ENCODE data around the gene KLHL9.

Gene KLHL9

DNA sequence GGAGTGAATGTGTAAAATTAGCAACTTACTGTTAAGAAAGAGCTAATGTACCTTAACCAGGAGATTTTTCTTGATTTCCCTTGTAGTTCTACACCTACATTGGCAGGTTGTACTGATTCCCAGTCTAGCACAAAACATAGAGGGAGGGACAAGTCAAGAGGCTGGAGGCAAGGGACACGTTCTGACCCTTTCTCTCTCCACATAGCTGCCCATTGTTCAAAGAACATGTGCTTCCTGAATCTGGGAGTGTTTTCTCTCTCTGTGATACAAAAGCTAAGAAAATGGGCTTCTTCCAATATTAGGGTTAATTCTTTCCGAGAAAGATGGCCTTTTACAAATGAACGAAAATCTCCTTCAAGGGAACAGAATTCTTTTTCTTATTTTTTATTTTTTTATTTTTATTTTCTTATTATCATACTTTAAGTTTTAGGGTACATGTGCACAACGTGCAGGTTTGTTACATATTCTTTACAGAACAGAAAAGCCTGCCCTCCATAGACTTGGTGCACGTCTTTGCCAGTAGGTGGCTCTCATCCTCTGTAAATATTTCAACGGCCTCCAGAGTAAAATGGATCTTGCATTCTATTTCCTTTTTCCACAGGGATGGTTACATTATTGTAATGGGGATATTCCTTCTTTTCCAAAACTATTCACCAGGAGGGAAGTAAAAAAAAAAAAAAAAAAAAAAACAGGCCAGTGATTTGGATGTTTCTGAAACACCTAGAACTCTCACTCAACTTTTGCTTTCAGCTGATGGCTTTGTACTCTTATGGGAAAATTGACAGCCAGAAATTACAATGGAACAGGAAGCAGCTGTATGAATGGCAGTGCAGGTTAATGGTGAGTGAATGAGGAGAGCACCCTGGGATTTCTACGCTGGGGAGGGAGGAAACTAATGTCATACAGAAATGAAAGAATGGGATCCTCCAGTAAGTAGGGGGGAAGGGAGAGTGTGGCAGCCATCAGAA lies 17.0 kb downstream of the KLHL9 start:
- peak; percentile 50 for FAIRE-seq
- TF ChIP-seq POLR2AphosphoS5 (IDR thresholded peaks at IDR 0.05; ENCODE audit: low read depth, low read length) (no peak), POU2F2 (IDR thresholded peaks at IDR 0.05; ENCODE audit: low read depth, low read length) (no peak)
- DNase-seq (ENCODE audit: insufficient read length, low spot score) = no peak

DNA sequence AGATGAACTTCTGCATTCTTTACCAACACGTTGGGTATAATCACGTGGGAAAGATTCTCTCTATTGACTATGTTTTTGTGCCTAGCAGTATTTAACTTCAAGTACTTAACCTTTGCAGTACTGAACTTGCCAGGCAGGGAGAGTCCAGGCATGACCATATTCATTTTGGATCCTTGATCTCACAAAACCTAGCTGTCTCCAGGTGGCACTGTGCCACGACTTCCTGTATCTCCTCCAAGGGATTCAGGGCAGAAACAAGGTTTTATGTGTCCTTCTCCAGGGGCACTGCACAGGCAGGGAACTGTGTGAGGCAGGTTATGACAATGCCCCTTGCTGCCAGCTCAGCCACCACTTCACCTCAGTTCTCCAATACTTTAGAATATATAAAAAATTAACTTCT lies 18.3 kb downstream of the KLHL9 start:
- DNase-seq (ENCODE audit: insufficient read length, low spot score) (no peak), FAIRE-seq (no peak)
- TF ChIP-seq POLR2AphosphoS5 (IDR thresholded peaks at IDR 0.05; ENCODE audit: low read depth, low read length) = no peak
- no peak for TF ChIP-seq TAF1 (IDR thresholded peaks at IDR 0.05; ENCODE audit: low read depth, low read length)
- TF ChIP-seq POLR2A (IDR thresholded peaks at IDR 0.05; ENCODE audit: low read depth, low read length) = no peak
- TF ChIP-seq POU2F2 (IDR thresholded peaks at IDR 0.05; ENCODE audit: low read depth, low read length) = no peak
- TF ChIP-seq SPI1 (IDR thresholded peaks at IDR 0.05; ENCODE audit: low read depth, low read length) = no peak
- TF ChIP-seq PAX5 (IDR thresholded peaks at IDR 0.05; ENCODE audit: insufficient read depth, low read length, severe bottlenecking) = no peak

DNA sequence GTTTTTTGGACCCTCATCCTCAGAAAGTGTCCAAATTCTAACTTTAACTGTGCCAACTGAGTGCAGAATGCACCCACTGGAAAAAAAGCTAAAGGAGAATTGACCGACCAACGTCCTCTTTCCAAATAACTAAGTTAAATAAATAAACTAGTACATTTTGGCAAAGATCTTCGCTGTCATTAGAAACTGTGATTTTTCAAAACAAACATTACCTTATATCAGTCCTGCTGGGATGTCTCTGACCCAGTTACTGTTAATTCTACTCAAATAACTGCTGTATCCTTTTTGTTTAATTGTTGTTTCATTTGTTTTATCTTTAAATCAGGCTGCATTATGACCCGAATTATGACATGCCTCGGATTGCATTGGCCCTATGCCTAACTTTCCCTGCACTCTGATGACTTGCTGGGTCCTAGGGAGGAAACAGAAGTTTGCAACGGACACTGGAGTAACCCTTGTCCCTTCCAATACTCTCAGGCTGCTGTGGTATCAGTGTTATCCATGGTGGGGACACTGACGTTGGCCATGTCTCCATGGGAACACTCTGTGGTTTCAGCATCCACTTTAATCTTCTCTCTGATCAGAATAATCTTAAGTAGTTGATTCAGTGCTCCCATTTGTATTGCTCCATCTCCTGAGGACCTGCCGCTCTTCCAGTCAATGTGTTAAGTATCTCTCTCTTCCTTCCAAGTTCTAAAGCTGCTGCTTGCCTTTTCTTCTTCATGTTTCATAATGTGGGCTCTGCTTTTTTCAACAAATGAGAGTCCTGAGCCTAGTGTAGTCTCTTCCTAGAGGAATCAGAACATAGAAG lies 19.0 kb downstream of the KLHL9 start:
- no peak for DNase-seq (ENCODE audit: insufficient read length, low spot score)
- no peak for TF ChIP-seq TAF1 (IDR thresholded peaks at IDR 0.05; ENCODE audit: low read depth, low read length)
- no peak for TF ChIP-seq POU2F2 (IDR thresholded peaks at IDR 0.05; ENCODE audit: low read depth, low read length)
- no peak for TF ChIP-seq SPI1 (IDR thresholded peaks at IDR 0.05; ENCODE audit: low read depth, low read length)
- TF ChIP-seq POLR2A (IDR thresholded peaks at IDR 0.05; ENCODE audit: low read depth, low read length) = no peak
- TF ChIP-seq PAX5 (IDR thresholded peaks at IDR 0.05; ENCODE audit: insufficient read depth, low read length, severe bottlenecking) = no peak
- no peak for TF ChIP-seq POLR2AphosphoS5 (IDR thresholded peaks at IDR 0.05; ENCODE audit: low read depth, low read length)
- FAIRE-seq = no peak

GRCh38 chr9:21314152-21314551 lies 21.1 kb downstream of the KLHL9 start:
- TF ChIP-seq POLR2AphosphoS5 (IDR thresholded peaks at IDR 0.05; ENCODE audit: low read depth, low read length) = no peak
- TF ChIP-seq POLR2A (IDR thresholded peaks at IDR 0.05; ENCODE audit: low read depth, low read length) = no peak
- TF ChIP-seq SPI1 (IDR thresholded peaks at IDR 0.05; ENCODE audit: low read depth, low read length) = no peak
- TF ChIP-seq PAX5 (IDR thresholded peaks at IDR 0.05; ENCODE audit: insufficient read depth, low read length, severe bottlenecking) = no peak
- no peak for TF ChIP-seq POU2F2 (IDR thresholded peaks at IDR 0.05; ENCODE audit: low read depth, low read length)
- no peak for TF ChIP-seq TAF1 (IDR thresholded peaks at IDR 0.05; ENCODE audit: low read depth, low read length)
- DNase-seq (ENCODE audit: insufficient read length, low spot score) = no peak
- no peak for FAIRE-seq

DNA sequence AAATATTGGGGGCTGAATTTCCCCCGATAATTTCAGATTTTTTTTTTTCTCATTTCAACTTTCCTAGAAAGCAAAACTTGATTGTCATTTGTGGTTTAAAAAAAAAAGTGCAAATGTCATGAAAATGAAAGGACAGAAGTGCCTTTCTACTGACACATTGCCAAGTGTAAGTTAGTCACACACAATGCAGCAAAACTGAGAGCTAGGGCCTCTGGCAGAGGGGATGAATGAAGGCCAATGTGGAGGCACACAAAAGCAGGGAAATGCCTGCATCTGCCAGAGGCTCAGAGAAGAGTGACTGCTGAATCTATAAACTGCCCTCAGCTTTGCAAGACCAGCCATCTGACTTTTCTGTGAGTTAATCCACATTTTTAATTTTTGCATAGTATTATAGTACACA lies 23.3 kb downstream of the KLHL9 start:
- no peak for TF ChIP-seq TAF1 (IDR thresholded peaks at IDR 0.05; ENCODE audit: low read depth, low read length)
- no peak for TF ChIP-seq POLR2AphosphoS5 (IDR thresholded peaks at IDR 0.05; ENCODE audit: low read depth, low read length)
- no peak for TF ChIP-seq POU2F2 (IDR thresholded peaks at IDR 0.05; ENCODE audit: low read depth, low read length)
- TF ChIP-seq SPI1 (IDR thresholded peaks at IDR 0.05; ENCODE audit: low read depth, low read length) = no peak
- no peak for TF ChIP-seq POLR2A (IDR thresholded peaks at IDR 0.05; ENCODE audit: low read depth, low read length)
- no peak for TF ChIP-seq PAX5 (IDR thresholded peaks at IDR 0.05; ENCODE audit: insufficient read depth, low read length, severe bottlenecking)
- no peak for DNase-seq (ENCODE audit: insufficient read length, low spot score)
- FAIRE-seq = no peak

- DNase-seq (ENCODE audit: insufficient read length, low spot score) (no peak), FAIRE-seq (no peak)
- TF ChIP-seq TAF1 (IDR thresholded peaks at IDR 0.05; ENCODE audit: low read depth, low read length) (no peak), POU2F2 (IDR thresholded peaks at IDR 0.05; ENCODE audit: low read depth, low read length) (no peak), SPI1 (IDR thresholded peaks at IDR 0.05; ENCODE audit: low read depth, low read length) (no peak), PAX5 (IDR thresholded peaks at IDR 0.05; ENCODE audit: insufficient read depth, low read length, severe bottlenecking) (no peak), POLR2A (IDR thresholded peaks at IDR 0.05; ENCODE audit: low read depth, low read length) (no peak), POLR2AphosphoS5 (IDR thresholded peaks at IDR 0.05; ENCODE audit: low read depth, low read length) (no peak)
Measured at GRCh38 chr9:21305213-21305612, 30.0 kb downstream of the KLHL9 start, which contains the start of gene IFNA5. Gene IFNA5 (minus strand): TSS chr9:21305313. CDS start chr9:21305256, 57 bp downstream.

GRCh38 chr9:21295992-21296391 lies 39.2 kb downstream of the KLHL9 start:
- FAIRE-seq = no peak
- TF ChIP-seq PAX5 (IDR thresholded peaks at IDR 0.05; ENCODE audit: insufficient read depth, low read length, severe bottlenecking) (no peak), POLR2AphosphoS5 (IDR thresholded peaks at IDR 0.05; ENCODE audit: low read depth, low read length) (no peak), POU2F2 (IDR thresholded peaks at IDR 0.05; ENCODE audit: low read depth, low read length) (no peak), SPI1 (IDR thresholded peaks at IDR 0.05; ENCODE audit: low read depth, low read length) (no peak), TAF1 (IDR thresholded peaks at IDR 0.05; ENCODE audit: low read depth, low read length) (no peak), POLR2A (IDR thresholded peaks at IDR 0.05; ENCODE audit: low read depth, low read length) (no peak)
- no peak for DNase-seq (ENCODE audit: insufficient read length, low spot score)

DNA sequence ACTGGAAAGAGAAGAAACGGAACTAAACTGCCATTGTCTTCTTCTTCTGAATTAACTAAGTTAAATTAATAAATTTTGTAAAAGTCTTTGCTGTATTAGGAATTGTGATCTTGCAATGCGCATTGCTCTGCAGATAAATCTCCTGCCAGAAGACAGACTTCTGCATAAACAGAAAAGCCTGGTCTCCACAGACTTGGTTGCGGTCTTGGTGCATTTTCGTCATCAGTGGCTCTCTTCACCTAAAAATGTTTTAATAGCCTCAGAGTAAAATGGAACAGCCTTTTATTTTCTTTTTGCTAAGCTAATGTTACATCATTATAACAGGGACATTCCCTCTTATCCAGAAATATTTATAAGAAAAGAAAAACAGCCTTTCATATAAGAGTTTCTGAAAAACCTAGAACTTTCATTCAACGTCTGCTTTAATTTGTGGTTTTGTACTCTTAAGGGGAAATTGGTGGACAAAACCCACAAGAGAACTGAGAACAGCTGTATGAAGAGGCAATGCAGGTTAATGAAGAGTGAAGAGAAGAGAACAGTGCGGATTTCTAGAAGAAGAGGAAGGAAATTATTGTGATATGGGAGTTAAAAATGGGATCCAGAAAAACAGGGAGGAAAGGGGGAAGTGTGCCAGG lies 40.2 kb downstream of the KLHL9 start:
- no peak for FAIRE-seq
- no peak for DNase-seq (ENCODE audit: insufficient read length, low spot score)
- peak; percentile 62; the same call in 1 of the 2 replicates for TF ChIP-seq SPI1 (IDR thresholded peaks at IDR 0.05; ENCODE audit: low read depth, low read length)
- no peak for TF ChIP-seq POU2F2 (IDR thresholded peaks at IDR 0.05; ENCODE audit: low read depth, low read length)

DNA sequence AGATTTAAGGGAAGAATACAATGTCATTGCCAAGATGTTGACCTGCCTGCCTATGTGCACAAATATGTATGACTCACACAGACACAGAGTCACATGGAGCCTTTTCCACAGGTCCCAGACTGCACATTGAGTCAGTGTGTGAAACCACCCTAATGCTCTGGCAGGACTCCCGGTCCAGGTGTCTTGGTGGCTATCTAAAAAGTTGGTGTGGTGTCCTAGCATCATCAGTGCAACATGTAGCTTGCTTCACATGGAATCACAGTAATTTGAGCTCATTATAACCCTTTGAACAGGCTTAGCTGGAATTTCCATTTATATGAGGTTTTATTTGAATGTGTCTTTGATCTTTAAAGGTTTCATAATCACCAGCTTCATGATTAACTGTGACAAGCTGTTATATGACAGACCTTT lies 40.8 kb downstream of the KLHL9 start:
- FAIRE-seq (no peak), DNase-seq (ENCODE audit: insufficient read length, low spot score) (no peak)
- TF ChIP-seq PAX5 (IDR thresholded peaks at IDR 0.05; ENCODE audit: insufficient read depth, low read length, severe bottlenecking) (no peak), SPI1 (IDR thresholded peaks at IDR 0.05; ENCODE audit: low read depth, low read length) (no peak), TAF1 (IDR thresholded peaks at IDR 0.05; ENCODE audit: low read depth, low read length) (no peak), POLR2AphosphoS5 (IDR thresholded peaks at IDR 0.05; ENCODE audit: low read depth, low read length) (no peak), POU2F2 (IDR thresholded peaks at IDR 0.05; ENCODE audit: low read depth, low read length) (no peak), POLR2A (IDR thresholded peaks at IDR 0.05; ENCODE audit: low read depth, low read length) (no peak)
